Mesendoderm (in vitro differentiated cells): ENCODE data around the gene SLC16A12.

ENCODE experiments used
- DNase-seq: peaks from one replicate; pipeline ENCODE4 v3.0.0; 2013
- H2AK5ac ChIP-seq: 2 replicates; pipeline ENCODE4 v1.6.1; 2013; ENCODE audit warnings: low read length, inconsistent platforms
- H2BK120ac ChIP-seq: 2 replicates; pipeline ENCODE4 v1.6.1; 2013; ENCODE audit warnings: low read depth, mild to moderate bottlenecking, low read length, moderate library complexity, mixed read lengths
- H2BK15ac ChIP-seq: replicated peaks from 2 replicates; pipeline ENCODE4 v1.6.1; 2013; ENCODE audit warnings: low read depth, mild to moderate bottlenecking, moderate library complexity
- H2BK5ac ChIP-seq: 2 replicates; pipeline ENCODE4 v1.6.1; 2013; ENCODE audit warnings: low read length, inconsistent platforms
- H3K18ac ChIP-seq: 2 replicates; pipeline ENCODE4 v1.6.1; 2013; ENCODE audit warnings: mild to moderate bottlenecking, low read length, mixed read lengths
- H3K23ac ChIP-seq: one replicate; pipeline ENCODE4 v1.6.1; 2013; ENCODE audit warnings: low read length
- H3K27ac ChIP-seq: 2 replicates; pipeline ENCODE4 v1.5.1; 2013; ENCODE audit warnings: low read depth, mild to moderate bottlenecking, inconsistent platforms, low read length, moderate library complexity
- H3K27me3 ChIP-seq: 2 replicates; pipeline ENCODE4 v1.6.1; 2013; ENCODE audit warnings: low read length, control low read depth, mild to moderate bottlenecking, inconsistent platforms; ENCODE audit not compliant: insufficient read depth, poor library complexity
- H3K36me3 ChIP-seq: 2 replicates; pipeline ENCODE4 v1.6.1; 2013; ENCODE audit warnings: low read length, inconsistent platforms; ENCODE audit not compliant: control insufficient read depth, insufficient read depth
- H3K4ac ChIP-seq: one replicate; pipeline ENCODE4 v1.6.1; 2013; ENCODE audit warnings: low read depth, mild to moderate bottlenecking, low read length, moderate library complexity
- H3K4me1 ChIP-seq: 2 replicates; pipeline ENCODE4 v1.6.1; 2013; ENCODE audit warnings: low read depth, low read length, inconsistent platforms; ENCODE audit not compliant: control insufficient read depth
- H3K4me2 ChIP-seq: 2 replicates; pipeline ENCODE4 v1.6.1; 2013; ENCODE audit warnings: low read length
- H3K4me3 ChIP-seq: 2 replicates; pipeline ENCODE4 v1.5.1; 2013; ENCODE audit warnings: mild to moderate bottlenecking, low read length
- H3K56ac ChIP-seq: one replicate; pipeline ENCODE4 v1.6.1; 2013; ENCODE audit warnings: low read length
- H3K79me1 ChIP-seq: 2 replicates; pipeline ENCODE4 v1.6.1; 2013; ENCODE audit warnings: low read length, inconsistent platforms
- H3K79me2 ChIP-seq: 2 replicates; pipeline ENCODE4 v1.6.1; 2013; ENCODE audit warnings: mild to moderate bottlenecking, low read length; ENCODE audit not compliant: control insufficient read depth, insufficient read depth
- H3K9ac ChIP-seq: 2 replicates; pipeline ENCODE4 v1.6.1; 2013; ENCODE audit warnings: low read length, inconsistent platforms
- H4K5ac ChIP-seq: one replicate; pipeline ENCODE4 v1.6.1; 2013; ENCODE audit warnings: low read length
- H4K8ac ChIP-seq: one replicate; pipeline ENCODE4 v1.6.1; 2013; ENCODE audit warnings: low read depth, mild to moderate bottlenecking, control low read depth, low read length, moderate library complexity
- WGBS: extraction: QIAGEN DNeasy Blood & Tissue Kit; methylation state at CpG from one replicate; pipeline ENCODE4 v1.1.7; 2013; ENCODE audit warnings: low lambda C conversion rate, missing lambda C conversion rate; ENCODE audit not compliant: insufficient coverage; ENCODE audit errors: extremely low coverage; 5-methylcytosine and 5-hydroxymethylcytosine counted together

Gene SLC16A12

DNA sequence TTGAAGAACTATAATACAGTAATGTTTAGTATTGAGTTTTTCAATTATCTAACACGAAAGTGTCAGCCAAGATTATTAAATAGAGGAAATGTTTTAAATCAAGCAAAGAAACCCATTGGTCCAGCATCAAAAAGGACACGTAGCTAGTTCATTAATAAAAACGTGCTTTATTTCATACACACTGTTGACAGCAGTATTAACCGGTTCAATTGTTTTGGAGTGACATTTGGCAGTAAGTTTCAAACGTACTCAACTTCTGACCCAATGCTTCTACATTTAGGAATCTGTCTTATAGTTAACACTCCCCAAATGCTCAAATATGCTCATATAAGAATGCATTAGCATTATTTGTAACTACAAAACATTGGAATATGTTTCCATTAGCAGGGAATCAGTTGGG is 41.3 kb downstream of the SLC16A12 start:
- Histone ChIP-seq H3K27ac (no peak overlapping the region), H2AK5ac (no peak overlapping the region), H3K23ac (no peak overlapping the region), H3K36me3 (no peaks in the 10 kb centered on the region), H3K79me1 (no peaks in the 10 kb centered on the region), H3K4me1 (no peaks in the 10 kb centered on the region), H3K79me2 (no peaks in the 10 kb centered on the region), H2BK15ac (no peak overlapping the region), H3K27me3 (no peaks in the 10 kb centered on the region), H4K5ac (no peak overlapping the region), H2BK120ac (no peak overlapping the region), H3K4me2 (no peak overlapping the region), H3K56ac (no peak overlapping the region), H3K18ac (no peak overlapping the region), H2BK5ac (no peak overlapping the region), H3K4ac (no peak overlapping the region), H3K4me3 (no peak overlapping the region), H4K8ac (no peak overlapping the region), H3K9ac (no peak overlapping the region)
- no peak for DNase-seq
- WGBS = no CpG with 5 or more reads among the region's 5 CpGs

DNA sequence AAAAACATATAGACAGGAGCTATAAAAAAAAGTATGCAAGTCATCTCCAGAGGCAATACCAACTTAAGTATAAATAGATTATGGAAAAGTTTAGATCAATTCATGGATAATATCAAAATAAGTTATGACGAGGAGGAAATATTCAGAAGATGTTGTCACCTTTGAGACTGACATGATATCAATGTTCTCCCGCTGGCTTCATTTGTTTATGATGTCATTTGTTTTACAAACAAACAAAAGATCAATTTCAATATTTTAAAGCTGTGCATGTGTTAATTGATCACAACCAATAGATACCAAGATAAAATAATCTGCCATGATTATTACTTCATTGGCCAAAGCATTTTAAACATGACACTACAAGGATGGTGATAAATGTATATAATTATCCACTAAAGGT is 43.5 kb downstream of the SLC16A12 start:
- H3K4me2 ChIP-seq = no peak overlapping the region
- H3K9ac ChIP-seq = no peak overlapping the region
- no peak overlapping the region for H2BK5ac ChIP-seq
- H3K4me1 ChIP-seq = no peaks in the 10 kb centered on the region
- no peaks in the 10 kb centered on the region for H3K79me1 ChIP-seq
- H3K56ac ChIP-seq = no peak overlapping the region
- no peak for DNase-seq
- H3K36me3 ChIP-seq = no peaks in the 10 kb centered on the region
- H3K23ac ChIP-seq = no peak overlapping the region
- no CpG with 5 or more reads among the region's 2 CpGs for WGBS
- H4K8ac ChIP-seq = no peak overlapping the region
- H2BK15ac ChIP-seq = no peak overlapping the region
- no peaks in the 10 kb centered on the region for H3K79me2 ChIP-seq
- H2BK120ac ChIP-seq = no peak overlapping the region
- H2AK5ac ChIP-seq = no peak overlapping the region
- no peak overlapping the region for H3K27ac ChIP-seq
- H3K27me3 ChIP-seq = no peaks in the 10 kb centered on the region
- no peak overlapping the region for H3K4me3 ChIP-seq
- H4K5ac ChIP-seq = no peak overlapping the region
- no peak overlapping the region for H3K18ac ChIP-seq
- no peak overlapping the region for H3K4ac ChIP-seq

DNA sequence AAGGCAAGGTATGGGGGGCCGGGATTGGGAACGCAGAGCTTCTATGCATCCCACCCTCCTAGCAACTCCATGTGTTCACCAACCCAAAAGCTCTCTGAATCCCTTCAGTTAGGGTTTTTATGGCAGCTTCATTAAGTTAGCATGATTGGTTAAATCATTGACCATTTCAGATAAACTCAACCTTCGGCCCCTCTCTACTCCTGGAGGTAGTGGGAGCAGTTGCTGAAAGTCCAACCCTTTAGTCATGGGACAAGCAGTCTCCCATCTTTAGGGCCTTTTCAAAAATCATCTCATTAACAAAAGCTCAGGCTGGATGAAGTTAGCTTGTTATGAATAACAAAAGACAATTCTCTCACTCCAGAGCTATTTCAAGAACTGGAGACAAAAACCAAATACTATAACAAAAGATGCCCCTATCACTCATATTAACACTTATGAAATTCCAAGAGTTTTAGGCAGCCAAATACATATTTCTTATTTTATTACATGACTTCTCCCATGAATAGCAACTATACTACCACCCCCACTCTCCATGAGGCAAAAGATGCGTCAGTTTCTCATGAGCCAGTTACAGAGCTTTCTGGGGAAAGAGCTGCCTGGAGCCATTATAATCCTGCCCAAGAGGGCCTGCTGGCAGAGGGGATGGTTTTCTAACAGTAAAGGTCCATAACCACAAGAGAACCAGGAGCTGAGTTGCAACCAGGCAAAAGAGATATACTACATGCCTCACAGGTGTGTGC is 44.6 kb downstream of the SLC16A12 start:
- Histone ChIP-seq H4K8ac (no peak overlapping the region), H3K4ac (no peak overlapping the region), H2BK120ac (no peak overlapping the region), H3K27ac (no peak overlapping the region), H2BK15ac (no peak overlapping the region), H3K4me3 (no peak overlapping the region), H3K4me1 (no peaks in the 10 kb centered on the region), H3K18ac (no peak overlapping the region), H3K27me3 (no peaks in the 10 kb centered on the region), H3K79me2 (no peaks in the 10 kb centered on the region), H3K79me1 (no peaks in the 10 kb centered on the region), H3K23ac (no peak overlapping the region), H3K4me2 (no peak overlapping the region), H2BK5ac (no peak overlapping the region), H3K56ac (no peak overlapping the region), H4K5ac (no peak overlapping the region), H2AK5ac (no peak overlapping the region), H3K9ac (no peak overlapping the region), H3K36me3 (no peaks in the 10 kb centered on the region)
- no CpG with 5 or more reads among the region's 4 CpGs for WGBS
- DNase-seq = no peak

DNA sequence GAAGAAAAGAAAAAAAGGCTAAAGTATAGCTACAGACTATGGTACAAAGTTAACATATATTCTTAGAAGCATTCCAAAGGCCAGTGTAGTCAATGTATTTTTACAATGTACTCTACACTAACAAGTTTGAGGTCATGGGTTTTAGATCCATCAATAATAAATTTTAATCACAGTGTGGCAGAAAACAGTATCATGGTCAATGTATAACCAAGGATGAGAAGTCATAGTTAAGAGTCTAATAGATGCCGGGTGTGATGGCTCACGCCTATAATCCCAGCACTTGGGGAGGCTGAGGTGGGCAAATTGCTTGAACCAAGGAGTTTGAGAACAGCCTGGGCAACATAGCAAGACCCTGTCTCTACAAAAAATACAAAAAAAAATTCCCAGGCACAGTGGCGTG is 53.1 kb downstream of the SLC16A12 start:
- H4K5ac ChIP-seq = no peak overlapping the region
- H3K4me1 ChIP-seq = peaks cover 4% of the 10 kb centered on the region
- no peak overlapping the region for H3K18ac ChIP-seq
- H2BK15ac ChIP-seq = no peak overlapping the region
- no peak for DNase-seq
- H3K4me3 ChIP-seq = no peak overlapping the region
- H3K79me1 ChIP-seq = no peaks in the 10 kb centered on the region
- no peak overlapping the region for H3K9ac ChIP-seq
- H2AK5ac ChIP-seq = no peak overlapping the region
- H3K23ac ChIP-seq = no peak overlapping the region
- H3K56ac ChIP-seq = no peak overlapping the region
- H4K8ac ChIP-seq = no peak overlapping the region
- H3K27ac ChIP-seq = no peak overlapping the region
- H3K27me3 ChIP-seq = no peaks in the 10 kb centered on the region
- H3K36me3 ChIP-seq = no peaks in the 10 kb centered on the region
- no peak overlapping the region for H3K4ac ChIP-seq
- H2BK5ac ChIP-seq = no peak overlapping the region
- no CpG with 5 or more reads among the region's 3 CpGs for WGBS
- H3K4me2 ChIP-seq = no peak overlapping the region
- H2BK120ac ChIP-seq = no peak overlapping the region
- H3K79me2 ChIP-seq = no peaks in the 10 kb centered on the region

DNA sequence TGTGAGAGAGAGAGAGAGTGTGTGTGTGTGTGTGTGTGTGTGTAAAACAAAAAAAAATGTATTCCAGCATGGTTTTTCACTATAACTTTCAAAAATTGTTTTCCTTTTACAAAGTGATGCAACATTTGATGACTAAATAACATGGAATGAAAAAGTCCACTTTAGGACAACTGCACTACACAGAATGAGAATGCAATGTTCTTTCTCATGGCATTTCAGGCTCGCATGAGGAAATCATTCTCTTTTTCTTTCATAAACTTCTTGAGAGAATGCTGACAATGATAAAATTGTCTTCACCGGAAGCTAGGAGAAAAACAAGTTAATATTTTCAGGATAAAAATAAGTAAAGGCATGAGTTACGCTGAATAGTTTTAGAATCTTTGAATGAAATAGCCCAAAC is 53.7 kb downstream of the SLC16A12 start:
- H4K8ac ChIP-seq = no peak overlapping the region
- no peak overlapping the region for H3K56ac ChIP-seq
- no peak for DNase-seq
- H3K27ac ChIP-seq = no peak overlapping the region
- no peak overlapping the region for H2BK120ac ChIP-seq
- no peak overlapping the region for H3K9ac ChIP-seq
- peaks cover 4% of the 10 kb centered on the region for H3K4me1 ChIP-seq
- H3K4me2 ChIP-seq = no peak overlapping the region
- no peak overlapping the region for H3K4ac ChIP-seq
- no peaks in the 10 kb centered on the region for H3K79me2 ChIP-seq
- H2AK5ac ChIP-seq = no peak overlapping the region
- no peak overlapping the region for H3K4me3 ChIP-seq
- H2BK15ac ChIP-seq = no peak overlapping the region
- H3K23ac ChIP-seq = no peak overlapping the region
- no peaks in the 10 kb centered on the region for H3K36me3 ChIP-seq
- no peaks in the 10 kb centered on the region for H3K79me1 ChIP-seq
- no peak overlapping the region for H4K5ac ChIP-seq
- WGBS = no CpG with 5 or more reads among the region's 3 CpGs
- no peaks in the 10 kb centered on the region for H3K27me3 ChIP-seq
- no peak overlapping the region for H2BK5ac ChIP-seq
- H3K18ac ChIP-seq = no peak overlapping the region
